Vagina (tissue), 2 donors: ENCODE measurements around the gene ATF7. TPM values are rescaled to one million over a fixed set of nuclear protein-coding genes. Genes with fewer than 3 reads are reported as not detected.
"Not testable (repeated sequence)": the region's sequence is repeated elsewhere in the genome, so short reads cannot be mapped to it uniquely, and the experiment has no call there.

Experiments
- DNase-seq, 2 donors: peaks; one replicate each; pipeline ENCODE4 v3.0.0-alpha.2; 2017; ENCODE audit errors: extremely low spot score in 2 of 2
- H3K27ac ChIP-seq: fragments of 200-600 bp; sonication (generic); one replicate; pipeline ENCODE4 v1.5.1; 2019
- H3K27me3 ChIP-seq: fragments of 200-600 bp; sonication (generic); one replicate; pipeline ENCODE4 v1.5.1; 2019
- H3K36me3 ChIP-seq, 2 donors: fragments of 200-600 bp; sonication (generic); one replicate each; pipeline ENCODE4 v1.5.1; 2017 to 2019
- H3K4me1 ChIP-seq: fragments of 200-600 bp; sonication (generic); one replicate; pipeline ENCODE4 v1.5.1; 2019
- H3K4me3 ChIP-seq, 2 donors: fragments of 200-600 bp; sonication (generic); 1 replicate in 1 of 2; 2 replicates in 1 of 2; pipeline ENCODE4 v1.5.1; 2016 to 2019
- H3K9me3 ChIP-seq: fragments of 200-600 bp; sonication (generic); one replicate; pipeline ENCODE4 v1.5.1; 2019
- POLR2A ChIP-seq, 2 donors: fragments of 450-650 bp; IDR thresholded peaks; one replicate each; pipeline ENCODE4 v1.6.1; 2017; ENCODE audit warnings: antibody characterized with exemption in 2 of 2, mild to moderate bottlenecking in 2 of 2, moderate library complexity in 2 of 2
- POLR2AphosphoS5 ChIP-seq, 2 donors: sonication (generic); formaldehyde crosslinking; IDR thresholded peaks; one replicate each; pipeline ENCODE4 v1.9.0; 2017; ENCODE audit warnings: antibody characterized with exemption in 2 of 2, mild to moderate bottlenecking in 2 of 2, low read depth in 1 of 2; ENCODE audit not compliant: insufficient read depth in 1 of 2
- intact Hi-C: fragments of 100-400 bp; cut with DNase I; formaldehyde crosslinking; loops from one replicate; pipeline ENCODE4 v1.15.1; 2023
- total RNA-seq: library from RNA; depleted of rRNA; stranded (reverse); fragments of >200 nt; gene quantifications from one replicate; pipeline ENCODE4 v1.2.3, GENCODE V29; 2016
- TF ChIP-seq, protein P1 (sequence below), 3 experiments: fragments of 450-650 bp in 2 of 3; fragments of 200-600 bp in 1 of 3; sonication (generic) in 1 of 3; IDR thresholded peaks; one replicate each; pipeline ENCODE4 v1.5.1; 2017 to 2019; ENCODE audit warnings: antibody characterized with exemption in 3 of 3, mild to moderate bottlenecking in 2 of 3, moderate library complexity in 2 of 3

Gene ATF7
- total RNA-seq, 1 donor from 2014 or later: 34.9 TPM

- H3K36me3 ChIP-seq: no peaks in the 10 kb centered on the region
- no peak overlapping the region for H3K4me3 ChIP-seq
- no peak for DNase-seq
- no peaks in the 10 kb centered on the region for H3K9me3 ChIP-seq
- H3K27ac ChIP-seq: no peak overlapping the region
- H3K4me1 ChIP-seq: no peaks in the 10 kb centered on the region
- TF ChIP-seq POLR2AphosphoS5 (IDR thresholded peaks at IDR 0.05; ENCODE audit: insufficient read depth in 1 of 2, low read depth in 1 of 2): no peak
- TF ChIP-seq, protein P1, sequence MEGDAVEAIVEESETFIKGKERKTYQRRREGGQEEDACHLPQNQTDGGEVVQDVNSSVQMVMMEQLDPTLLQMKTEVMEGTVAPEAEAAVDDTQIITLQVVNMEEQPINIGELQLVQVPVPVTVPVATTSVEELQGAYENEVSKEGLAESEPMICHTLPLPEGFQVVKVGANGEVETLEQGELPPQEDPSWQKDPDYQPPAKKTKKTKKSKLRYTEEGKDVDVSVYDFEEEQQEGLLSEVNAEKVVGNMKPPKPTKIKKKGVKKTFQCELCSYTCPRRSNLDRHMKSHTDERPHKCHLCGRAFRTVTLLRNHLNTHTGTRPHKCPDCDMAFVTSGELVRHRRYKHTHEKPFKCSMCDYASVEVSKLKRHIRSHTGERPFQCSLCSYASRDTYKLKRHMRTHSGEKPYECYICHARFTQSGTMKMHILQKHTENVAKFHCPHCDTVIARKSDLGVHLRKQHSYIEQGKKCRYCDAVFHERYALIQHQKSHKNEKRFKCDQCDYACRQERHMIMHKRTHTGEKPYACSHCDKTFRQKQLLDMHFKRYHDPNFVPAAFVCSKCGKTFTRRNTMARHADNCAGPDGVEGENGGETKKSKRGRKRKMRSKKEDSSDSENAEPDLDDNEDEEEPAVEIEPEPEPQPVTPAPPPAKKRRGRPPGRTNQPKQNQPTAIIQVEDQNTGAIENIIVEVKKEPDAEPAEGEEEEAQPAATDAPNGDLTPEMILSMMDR (IDR thresholded peaks at IDR 0.05): no peak
- TF ChIP-seq POLR2A (IDR thresholded peaks at IDR 0.05): no peak
- intact Hi-C loops: no loop called here
- H3K27me3 ChIP-seq: no peaks in the 10 kb centered on the region
Observed at GRCh38 chr12:53644133-53644532, 18.0 kb upstream of the ATF7 start.

GRCh38 chr12:53643232-53643979, 17.2 kb upstream of the ATF7 start:
- H3K36me3 ChIP-seq: no peaks in the 10 kb centered on the region

DNA sequence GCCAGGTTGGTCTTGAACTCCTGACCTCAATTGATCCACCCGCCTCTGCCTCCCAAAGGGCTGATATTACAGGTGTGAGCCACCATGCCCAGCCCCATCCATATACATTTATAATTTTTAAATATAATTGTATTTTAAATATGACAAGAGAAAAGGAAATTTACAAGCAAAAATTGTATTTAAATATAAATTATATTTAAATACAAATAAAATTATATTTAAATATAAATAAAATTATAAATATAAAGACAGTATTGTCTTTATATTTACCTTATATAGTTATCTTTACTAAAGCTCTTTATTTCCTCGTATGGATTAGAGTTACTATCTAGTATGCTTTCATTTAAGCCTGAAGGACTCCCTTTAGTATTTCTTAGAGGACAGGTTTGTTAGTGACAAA, 11.9 kb upstream of the ATF7 start:
- H3K36me3 ChIP-seq: no peaks in the 10 kb centered on the region
- H3K27me3 ChIP-seq: no peaks in the 10 kb centered on the region
- intact Hi-C loops: no loop called here
- TF ChIP-seq POLR2AphosphoS5 (IDR thresholded peaks at IDR 0.05; ENCODE audit: insufficient read depth in 1 of 2, low read depth in 1 of 2): no peak
- TF ChIP-seq, protein P1 (IDR thresholded peaks at IDR 0.05): no peak
- H3K4me1 ChIP-seq: no peaks in the 10 kb centered on the region
- H3K9me3 ChIP-seq: no peaks in the 10 kb centered on the region
- H3K4me3 ChIP-seq: no peak overlapping the region
- H3K27ac ChIP-seq: no peak overlapping the region
- DNase-seq: no peak

More at GRCh38 chr12:53643232-53643979, 17.2 kb upstream of the ATF7 start:
- Histone ChIP-seq H3K27ac (no peak overlapping the region), H3K9me3 (no peaks in the 10 kb centered on the region), H3K4me1 (no peaks in the 10 kb centered on the region), H3K27me3 (no peaks in the 10 kb centered on the region), H3K4me3 (no peak overlapping the region)
- intact Hi-C loops: no loop called here
- no peak for DNase-seq
- TF ChIP-seq POLR2AphosphoS5 (IDR thresholded peaks at IDR 0.05; ENCODE audit: insufficient read depth in 1 of 2, low read depth in 1 of 2) (no peak), POLR2A (IDR thresholded peaks at IDR 0.05) (no peak)
- TF ChIP-seq, protein P1 (IDR thresholded peaks at IDR 0.05): no peak

GRCh38 chr12:53636641-53637040, 10.5 kb upstream of the ATF7 start:
- Histone ChIP-seq H3K36me3 (no peaks in the 10 kb centered on the region), H3K4me3 (no peak overlapping the region), H3K27ac (no peak overlapping the region), H3K9me3 (no peaks in the 10 kb centered on the region), H3K27me3 (no peaks in the 10 kb centered on the region), H3K4me1 (no peaks in the 10 kb centered on the region)
- no peak for DNase-seq
- TF ChIP-seq, protein P1 (IDR thresholded peaks at IDR 0.05): no peak
- TF ChIP-seq POLR2AphosphoS5 (IDR thresholded peaks at IDR 0.05; ENCODE audit: insufficient read depth in 1 of 2, low read depth in 1 of 2) (no peak), POLR2A (IDR thresholded peaks at IDR 0.05) (no peak)
- intact Hi-C loops: no loop called here

GRCh38 chr12:53635708-53636107, 9.5 kb upstream of the ATF7 start:
- intact Hi-C loops, DNase-seq, H3K27me3 ChIP-seq, H3K27ac ChIP-seq, H3K36me3 ChIP-seq, H3K4me1 ChIP-seq, H3K9me3 ChIP-seq, H3K4me3 ChIP-seq: not testable (repeated sequence)
